HG02798 (cell line): Measurements from ENCODE around the gene DPH5.
"Not testable (repeated sequence)": the region's sequence is repeated elsewhere in the genome, so short reads cannot be mapped to it uniquely, and the experiment has no call there.

ENCODE experiments used
- ATAC-seq: cut with Tn5 transposase; IDR thresholded peaks from one replicate; pipeline ENCODE4 v1.9.1; 2021; ENCODE audit warnings: mild to moderate bottlenecking; ENCODE audit not compliant: unreplicated experiment, poor library complexity

DPH5 gene

GRCh38 chr1:101025657-101026429, at the start of gene DPH5:
Gene DPH5, minus strand, starts transcription at chr1:101025784. Its CDS starts 341 bp downstream, at chr1:101025443.
- peak; percentile 89 for ATAC-seq

- ATAC-seq, result no peak
These were observed 48.3 kb upstream of the DPH5 start for GRCh38 chr1:101073836-101074235.

- ATAC-seq, result no peak
These were observed 45.9 kb upstream of the DPH5 start for GRCh38 chr1:101071470-101071891.

GRCh38 chr1:101069158-101069557, 43.6 kb upstream of the DPH5 start:
- ATAC-seq, result no peak

- not testable (repeated sequence) for ATAC-seq
These were observed 41.4 kb upstream of the DPH5 start for GRCh38 chr1:101066937-101067335.

- no peak for ATAC-seq
These were observed 40.8 kb upstream of the DPH5 start for GRCh38 chr1:101066260-101066936.

GRCh38 chr1:101065575-101065974, 40.0 kb upstream of the DPH5 start:
- no peak for ATAC-seq

- ATAC-seq, result no peak
These were observed 39.1 kb upstream of the DPH5 start for GRCh38 chr1:101064697-101065096.

GRCh38 chr1:101060992-101061391, 35.4 kb upstream of the DPH5 start:
- peak; percentile 51 for ATAC-seq

GRCh38 chr1:101059945-101060542, 34.5 kb upstream of the DPH5 start:
- ATAC-seq, result no peak

GRCh38 chr1:101055623-101056022, 30.0 kb upstream of the DPH5 start:
- no peak for ATAC-seq

GRCh38 chr1:101051688-101052638, 26.4 kb upstream of the DPH5 start:
- peak; percentile 91 for ATAC-seq

- ATAC-seq, result no peak
These were observed 25.3 kb upstream of the DPH5 start for GRCh38 chr1:101050869-101051268.

GRCh38 chr1:101044749-101045148, 19.2 kb upstream of the DPH5 start:
- ATAC-seq, result no peak

- no peak for ATAC-seq
These were observed 18.7 kb upstream of the DPH5 start for GRCh38 chr1:101044259-101044658.

- no peak for ATAC-seq
These were observed 18.2 kb upstream of the DPH5 start for GRCh38 chr1:101043776-101044175.

GRCh38 chr1:101041300-101041699, 15.7 kb upstream of the DPH5 start:
- no peak for ATAC-seq

GRCh38 chr1:101040666-101041065, 15.1 kb upstream of the DPH5 start:
- no peak for ATAC-seq

- ATAC-seq, result no peak
These were observed 13.7 kb upstream of the DPH5 start for GRCh38 chr1:101039245-101039644.

- no peak for ATAC-seq
These were observed 11.7 kb upstream of the DPH5 start for GRCh38 chr1:101037316-101037715.
